AG09309 (cell line): Measurements from ENCODE around the gene MEOX1.

Experiments used
- DNase-seq: peaks from one replicate; pipeline ENCODE4 v3.0.0-alpha.2; 2010; ENCODE audit warnings: low read depth
- H3K4me3 ChIP-seq: 2 replicates; pipeline ENCODE4 v1.5.1; 2011; ENCODE audit warnings: mild to moderate bottlenecking, low read depth, low read length, moderate library complexity; ENCODE audit not compliant: control insufficient read depth
- CTCF ChIP-seq: IDR thresholded peaks from 2 replicates; pipeline ENCODE4 v1.5.1; 2011; ENCODE audit warnings: mild to moderate bottlenecking, low read depth, low read length, inconsistent platforms; ENCODE audit not compliant: insufficient read depth, control insufficient read depth; ENCODE audit errors: missing control alignments

The MEOX1 gene

GRCh38 chr17:43673516-43674323 lies 12.0 kb upstream of the MEOX1 start:
- no peak for DNase-seq
- TF ChIP-seq CTCF, result peak; percentile 97
- H3K4me3 ChIP-seq, result no peak overlapping the region

- TF ChIP-seq CTCF, result no peak
- DNase-seq, result no peak
- no peak overlapping the region for H3K4me3 ChIP-seq
These were observed 10.2 kb upstream of the MEOX1 start for GRCh38 chr17:43671755-43672519.

GRCh38 chr17:43671031-43671692 lies 9.4 kb upstream of the MEOX1 start:
- TF ChIP-seq CTCF, result no peak
- no peak overlapping the region for H3K4me3 ChIP-seq
- DNase-seq, result peak; percentile 55

GRCh38 chr17:43670645-43671030 lies 8.9 kb upstream of the MEOX1 start:
- no peak for TF ChIP-seq CTCF
- no peak overlapping the region for H3K4me3 ChIP-seq
- no peak for DNase-seq

GRCh38 chr17:43669971-43670644 lies 8.4 kb upstream of the MEOX1 start:
- no peak for DNase-seq
- H3K4me3 ChIP-seq, result no peak overlapping the region
- no peak for TF ChIP-seq CTCF

GRCh38 chr17:43667947-43668348 lies 6.2 kb upstream of the MEOX1 start:
- no peak for DNase-seq
- no peak for TF ChIP-seq CTCF
- H3K4me3 ChIP-seq, result no peak overlapping the region
